Spleen (tissue), 11 donors: ENCODE results near the gene NEK9. TPM values are rescaled to one million over a fixed set of nuclear protein-coding genes. Genes with fewer than 3 reads are reported as not detected.
A peak's percentile ranks its signal among the peaks of the same experiment; 100 is the strongest.

Experiments used
- DNase-seq: peaks from one replicate; pipeline ENCODE4 v3.0.0-alpha.2; 2020
- H3K27ac ChIP-seq, 8 donors: fragments of 200-600 bp; sonication (generic) in 7 of 8; 1 replicate in 4 of 8; 2 replicates in 4 of 8; pipeline versions ENCODE4 v1.5.0 to v1.8.0; 2016 to 2021; ENCODE audit warnings: inconsistent platforms in 4 of 8, mild to moderate bottlenecking in 4 of 8, moderate library complexity in 1 of 8
- H3K27me3 ChIP-seq, 7 donors: fragments of 200-600 bp; sonication (generic) in 6 of 7; replicated peaks in 1 of 7; 1 replicate in 4 of 7; 2 replicates in 3 of 7; pipeline versions ENCODE4 v1.5.0 to v1.8.0; 2016 to 2021; ENCODE audit warnings: inconsistent platforms in 3 of 7, mild to moderate bottlenecking in 1 of 7
- H3K36me3 ChIP-seq, 6 donors: fragments of 200-600 bp; sonication (generic) in 5 of 6; 1 replicate in 4 of 6; 2 replicates in 2 of 6; pipeline versions ENCODE4 v1.5.0 to v1.8.0; 2016 to 2021; ENCODE audit warnings: inconsistent platforms in 2 of 6
- H3K4me1 ChIP-seq, 6 donors: fragments of 200-600 bp; sonication (generic) in 5 of 6; 1 replicate in 3 of 6; 2 replicates in 3 of 6; pipeline versions ENCODE4 v1.5.0 to v1.8.0; 2016 to 2021; ENCODE audit warnings: inconsistent platforms in 3 of 6
- H3K4me3 ChIP-seq, 8 donors: fragments of 200-600 bp; sonication (generic) in 7 of 8; 1 replicate in 4 of 8; 2 replicates in 4 of 8; pipeline versions ENCODE4 v1.5.0 to v1.8.0; 2016 to 2021; ENCODE audit warnings: inconsistent platforms in 4 of 8, mild to moderate bottlenecking in 4 of 8, moderate library complexity in 2 of 8
- H3K9me3 ChIP-seq, 8 donors: fragments of 200-600 bp; sonication (generic) in 7 of 8; 1 replicate in 4 of 8; 2 replicates in 4 of 8; pipeline versions ENCODE4 v1.5.0 to v1.8.0; 2016 to 2021; ENCODE audit warnings: inconsistent platforms in 4 of 8
- POLR2A ChIP-seq, 3 donors: fragments of 450-650 bp; IDR thresholded peaks; one replicate each; pipeline ENCODE4 v1.5.1; 2017; ENCODE audit warnings: antibody characterized with exemption in 3 of 3, mild to moderate bottlenecking in 1 of 3
- POLR2AphosphoS5 ChIP-seq, 3 donors: sonication (generic); formaldehyde crosslinking; IDR thresholded peaks; one replicate each; pipeline ENCODE4 v1.5.1; 2017; ENCODE audit warnings: antibody characterized with exemption in 3 of 3
- whole genome bisulfite sequencing, 5 donors: extraction: QIAGEN DNeasy Blood & Tissue Kit in 3 of 5; methylation state at CpG; one replicate each; pipeline versions ENCODE4 v1.1.5 to v1.1.7; 2013 to 2018; 5-methylcytosine and 5-hydroxymethylcytosine counted together
- intact Hi-C: fragments of 100-400 bp; cut with DNase I; formaldehyde crosslinking; loops from one replicate; pipeline ENCODE4 v1.15.0; 2023; ENCODE audit warnings: low total_unique reads
- polyA plus RNA-seq, 3 donors: library from polyadenylated mRNA; stranded (reverse); fragments of 200-250 nt; gene quantifications; one replicate each; pipeline ENCODE4 v1.2.1, GENCODE V29; 2013
- total RNA-seq, 7 donors: library from RNA; depleted of rRNA in 3 of 7; stranded (reverse); fragments of >200 nt in 3 of 7; fragmentation: NEBNext Ultra II Directional in 4 of 7; extraction: Animal tissue kit (Norgen Biotek cat#: 25700) in 4 of 7; gene quantifications; one replicate each; pipeline versions ENCODE4 v1.1.0 to v1.2.1, GENCODE V29; 2016 to 2021
- TF ChIP-seq, protein P1 (sequence below), 11 experiments: fragments of 200-600 bp in 7 of 11; fragments of 450-650 bp in 4 of 11; sonication (generic) in 4 of 11; IDR thresholded peaks in 8 of 11; conservative IDR thresholded peaks in 3 of 11; 1 replicate in 7 of 11; 2 replicates in 4 of 11; pipeline versions ENCODE4 v1.4.0 to v1.8.0; 2016 to 2021; ENCODE audit warnings: antibody characterized with exemption in 11 of 11, inconsistent platforms in 4 of 11, mild to moderate bottlenecking in 1 of 11
- donor health status: healthy with polysubstance abuse.
- donor health status: DM: no; HTN: no; CAD: no; lungs with moderate emphysema.
- donor health status: DM: no; HTN: no; CAD: no.
- donor health status: Bipolar disorder and iron deficiency.
- donor health status: healthy.
- donor health status: DM: no; HTN: no; CAD: no.
- donor health status: DM: yes; HTN: yes; CAD: no.

NEK9 gene
- total and polyA plus RNA-seq, 10 donors: 31.7 to 102 (median 72.0) TPM

DNA sequence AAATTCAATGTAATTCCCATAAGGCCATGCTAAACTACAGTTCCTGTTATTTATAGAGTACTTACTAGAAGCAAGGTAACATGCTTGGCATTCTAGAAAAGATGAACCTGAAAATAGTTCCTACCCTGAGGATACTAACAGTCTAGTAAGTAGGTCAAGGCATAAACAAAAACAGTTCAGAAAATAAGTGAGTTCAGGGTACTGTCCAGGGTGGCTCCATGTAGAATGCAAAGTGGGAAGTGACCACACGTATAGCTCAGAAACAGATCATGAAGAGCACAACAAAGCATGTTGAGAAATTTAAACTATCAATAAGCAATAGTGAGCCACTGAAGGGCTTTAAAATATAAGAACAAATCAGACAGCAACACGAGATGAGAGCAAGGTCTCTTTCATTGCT, 47.2 kb upstream of the NEK9 start:
- WGBS, 5 donors: 48 to 64% (median 60%) methylated on average over 2 of the region's 2 CpGs
- TF ChIP-seq POLR2AphosphoS5 (IDR thresholded peaks at IDR 0.05) (no peak), POLR2A (IDR thresholded peaks at IDR 0.05) (no peak)
- TF ChIP-seq, protein P1, sequence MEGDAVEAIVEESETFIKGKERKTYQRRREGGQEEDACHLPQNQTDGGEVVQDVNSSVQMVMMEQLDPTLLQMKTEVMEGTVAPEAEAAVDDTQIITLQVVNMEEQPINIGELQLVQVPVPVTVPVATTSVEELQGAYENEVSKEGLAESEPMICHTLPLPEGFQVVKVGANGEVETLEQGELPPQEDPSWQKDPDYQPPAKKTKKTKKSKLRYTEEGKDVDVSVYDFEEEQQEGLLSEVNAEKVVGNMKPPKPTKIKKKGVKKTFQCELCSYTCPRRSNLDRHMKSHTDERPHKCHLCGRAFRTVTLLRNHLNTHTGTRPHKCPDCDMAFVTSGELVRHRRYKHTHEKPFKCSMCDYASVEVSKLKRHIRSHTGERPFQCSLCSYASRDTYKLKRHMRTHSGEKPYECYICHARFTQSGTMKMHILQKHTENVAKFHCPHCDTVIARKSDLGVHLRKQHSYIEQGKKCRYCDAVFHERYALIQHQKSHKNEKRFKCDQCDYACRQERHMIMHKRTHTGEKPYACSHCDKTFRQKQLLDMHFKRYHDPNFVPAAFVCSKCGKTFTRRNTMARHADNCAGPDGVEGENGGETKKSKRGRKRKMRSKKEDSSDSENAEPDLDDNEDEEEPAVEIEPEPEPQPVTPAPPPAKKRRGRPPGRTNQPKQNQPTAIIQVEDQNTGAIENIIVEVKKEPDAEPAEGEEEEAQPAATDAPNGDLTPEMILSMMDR (IDR thresholded peaks at IDR 0.05 in 8 of 11, conservative IDR thresholded peaks at IDR 0.05 in 3 of 11): no peak
- peaks cover 0 to 8% (median 0%) of the 10 kb centered on the region in 6 donors for H3K36me3 ChIP-seq
- peaks cover 20 to 79% (median 63%) of the 10 kb centered on the region in 6 donors for H3K4me1 ChIP-seq
- H3K27ac ChIP-seq: peak overlapping the region in 4 of 8 donors; percentile 8 to 98 (median 18)
- intact Hi-C loops: no loop called here
- no peak for DNase-seq
- no peaks in the 10 kb centered on the region for H3K9me3 ChIP-seq
- peak overlapping the region in 1 of 8 donors; percentile 88 for H3K4me3 ChIP-seq
- no peaks in the 10 kb centered on the region for H3K27me3 ChIP-seq

DNA sequence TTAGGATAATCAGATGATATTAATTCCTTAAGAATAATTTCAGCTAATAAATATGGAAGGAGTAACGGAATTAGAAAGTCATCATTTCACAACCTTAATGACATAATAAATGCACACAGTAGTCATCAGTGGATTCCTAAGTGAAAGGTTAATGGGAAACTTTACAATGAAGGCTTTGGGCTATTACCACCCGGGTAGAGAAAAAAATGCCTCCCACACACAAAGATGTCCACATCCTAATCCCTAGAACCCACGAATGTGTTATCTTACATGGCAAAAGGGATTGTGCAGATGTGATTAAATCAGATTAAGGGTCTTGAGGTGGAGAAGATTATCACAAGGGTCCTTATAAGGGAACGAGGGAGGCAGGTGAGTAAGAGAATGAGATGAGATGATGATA, 43.9 kb upstream of the NEK9 start:
- H3K27ac ChIP-seq: peak overlapping the region in 2 of 8 donors; percentile 21 to 38
- H3K27me3 ChIP-seq: no peaks in the 10 kb centered on the region
- H3K4me3 ChIP-seq: no peak overlapping the region
- peaks cover 29 to 100% (median 83%) of the 10 kb centered on the region in 6 donors for H3K4me1 ChIP-seq
- intact Hi-C loops: no loop called here
- no peaks in the 10 kb centered on the region for H3K9me3 ChIP-seq
- 65 to 83% (median 77%) methylated on average over 4 of the region's 4 CpGs for WGBS, 5 donors
- H3K36me3 ChIP-seq: peaks cover 0 to 8% (median 0%) of the 10 kb centered on the region in 6 donors
- no peak for DNase-seq
- TF ChIP-seq POLR2A (IDR thresholded peaks at IDR 0.05): no peak
- TF ChIP-seq POLR2AphosphoS5 (IDR thresholded peaks at IDR 0.05): no peak
- TF ChIP-seq, protein P1 (IDR thresholded peaks at IDR 0.05 in 8 of 11, conservative IDR thresholded peaks at IDR 0.05 in 3 of 11): no peak

DNA sequence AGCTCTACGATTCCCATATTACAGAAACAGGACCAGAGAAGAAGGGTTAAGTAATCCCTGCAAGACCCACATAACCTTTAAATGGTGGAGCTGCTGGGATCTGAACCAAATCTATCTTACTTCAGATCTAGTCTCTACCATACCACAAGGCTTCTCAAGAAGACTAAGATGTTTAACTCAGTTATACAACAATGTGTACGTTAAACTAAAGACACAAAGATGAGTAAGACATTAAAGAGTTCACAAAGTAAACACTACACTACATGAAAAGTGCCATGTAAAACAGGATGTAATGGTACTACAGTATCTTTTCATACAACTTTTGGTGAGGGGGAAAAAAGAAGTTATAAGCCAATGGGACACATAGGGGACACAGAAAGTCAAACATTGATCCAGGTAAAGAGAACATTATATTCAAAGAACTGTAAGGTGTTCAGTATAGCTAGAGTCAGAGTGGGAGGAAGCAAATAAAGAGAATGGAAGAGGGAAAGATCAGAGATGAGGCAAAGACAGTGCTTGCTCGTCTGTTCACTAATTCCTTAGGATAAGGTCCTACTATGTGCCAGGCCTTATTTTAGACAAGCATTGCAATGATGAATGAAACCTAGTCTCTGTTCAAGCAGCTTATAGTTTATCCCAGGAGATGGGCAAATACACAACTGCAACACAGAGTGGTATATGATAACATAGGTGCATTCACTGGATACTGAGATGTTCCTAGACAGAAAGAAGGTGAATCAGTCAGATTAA, 41.9 kb upstream of the NEK9 start:
- intact Hi-C loops: no loop called here
- H3K36me3 ChIP-seq: peaks cover 0 to 8% (median 0%) of the 10 kb centered on the region in 6 donors
- whole genome bisulfite sequencing, 5 donors: 87 to 91% (median 88%) methylated on average over 3 of the region's 3 CpGs
- no peak overlapping the region for H3K27ac ChIP-seq
- no peaks in the 10 kb centered on the region for H3K27me3 ChIP-seq
- peaks cover 17 to 97% (median 76%) of the 10 kb centered on the region in 6 donors for H3K4me1 ChIP-seq
- H3K4me3 ChIP-seq: no peak overlapping the region
- TF ChIP-seq, protein P1 (IDR thresholded peaks at IDR 0.05 in 8 of 11, conservative IDR thresholded peaks at IDR 0.05 in 3 of 11): no peak
- no peak for DNase-seq
- no peaks in the 10 kb centered on the region for H3K9me3 ChIP-seq

DNA sequence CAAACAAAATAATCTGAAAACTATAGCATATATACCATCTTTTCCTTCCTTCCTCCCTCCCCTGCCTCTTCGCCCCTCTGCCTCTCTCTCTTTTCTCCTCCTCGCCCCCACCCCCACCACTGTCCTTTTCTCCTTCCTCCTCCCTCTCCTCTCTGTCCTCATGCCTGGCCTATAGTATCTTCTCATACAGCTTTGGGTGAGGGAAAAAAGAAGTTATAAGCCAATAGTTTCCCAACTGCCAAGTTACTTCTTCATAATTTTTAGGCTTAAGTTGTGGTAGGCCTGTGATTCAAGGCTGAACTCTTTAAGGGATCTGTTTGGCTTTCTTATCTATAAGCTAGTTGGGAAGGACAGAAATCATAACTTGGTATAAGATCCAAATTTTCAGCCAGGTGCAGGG, 40.5 kb upstream of the NEK9 start:
- H3K27ac ChIP-seq: peak overlapping the region in 2 of 8 donors; percentile 8 to 31
- H3K4me1 ChIP-seq: peaks cover 11 to 96% (median 70%) of the 10 kb centered on the region in 6 donors
- peaks cover 0 to 11% (median 0%) of the 10 kb centered on the region in 6 donors for H3K36me3 ChIP-seq
- DNase-seq: no peak
- WGBS, 5 donors: 63 to 88% (median 81%) methylated on average over 2 of the region's 2 CpGs
- H3K9me3 ChIP-seq: no peaks in the 10 kb centered on the region
- no peaks in the 10 kb centered on the region for H3K27me3 ChIP-seq
- H3K4me3 ChIP-seq: no peak overlapping the region
- TF ChIP-seq POLR2AphosphoS5 (IDR thresholded peaks at IDR 0.05) (no peak), POLR2A (IDR thresholded peaks at IDR 0.05) (no peak)
- TF ChIP-seq, protein P1 (IDR thresholded peaks at IDR 0.05 in 8 of 11, conservative IDR thresholded peaks at IDR 0.05 in 3 of 11): no peak
- intact Hi-C loops: no loop called here
